Activated CD4-positive, alpha-beta T cell treated with anti-CD3 and anti-CD28 coated beads, Interleukin-2, amount 10 ng/mL, durations not matched to agents 24 days and 14 days (primary cell): ENCODE data around the gene IQCE. TPM values are rescaled to one million over a fixed set of nuclear protein-coding genes. Genes with fewer than 3 reads are reported as not detected.

Experiments used
- DNase-seq: peaks from one replicate; pipeline ENCODE4 v3.0.0; 2022
- H3K27ac Mint-ChIP-seq: one replicate; pipeline ENCODE4 v1.8.0; 2022; ENCODE audit warnings: mild to moderate bottlenecking, mixed read lengths
- H3K27me3 Mint-ChIP-seq: one replicate; pipeline ENCODE4 v1.8.0; 2022; ENCODE audit warnings: mixed read lengths
- H3K36me3 Mint-ChIP-seq: one replicate; pipeline ENCODE4 v1.8.0; 2022; ENCODE audit warnings: low read depth, mild to moderate bottlenecking, mixed read lengths
- H3K4me1 Mint-ChIP-seq: one replicate; pipeline ENCODE4 v1.8.0; 2021; ENCODE audit warnings: mixed read lengths
- H3K4me3 Mint-ChIP-seq: one replicate; pipeline ENCODE4 v1.8.0; 2022; ENCODE audit warnings: mild to moderate bottlenecking, moderate library complexity, mixed read lengths
- H3K9me3 Mint-ChIP-seq: one replicate; pipeline ENCODE4 v1.8.0; 2021; ENCODE audit warnings: mixed read lengths
- intact Hi-C: fragments of 100-400 bp; cut with micrococcal nuclease; formaldehyde crosslinking; loops from one replicate; pipeline ENCODE4 v1.15.1; 2023
- total RNA-seq: library from RNA; stranded (reverse); gene quantifications from 2 replicates; pipeline ENCODE4 v1.2.3, GENCODE V29; 2022

Gene IQCE
- total RNA-seq, 1 donor from 2014 or later: 12.3 TPM

DNA sequence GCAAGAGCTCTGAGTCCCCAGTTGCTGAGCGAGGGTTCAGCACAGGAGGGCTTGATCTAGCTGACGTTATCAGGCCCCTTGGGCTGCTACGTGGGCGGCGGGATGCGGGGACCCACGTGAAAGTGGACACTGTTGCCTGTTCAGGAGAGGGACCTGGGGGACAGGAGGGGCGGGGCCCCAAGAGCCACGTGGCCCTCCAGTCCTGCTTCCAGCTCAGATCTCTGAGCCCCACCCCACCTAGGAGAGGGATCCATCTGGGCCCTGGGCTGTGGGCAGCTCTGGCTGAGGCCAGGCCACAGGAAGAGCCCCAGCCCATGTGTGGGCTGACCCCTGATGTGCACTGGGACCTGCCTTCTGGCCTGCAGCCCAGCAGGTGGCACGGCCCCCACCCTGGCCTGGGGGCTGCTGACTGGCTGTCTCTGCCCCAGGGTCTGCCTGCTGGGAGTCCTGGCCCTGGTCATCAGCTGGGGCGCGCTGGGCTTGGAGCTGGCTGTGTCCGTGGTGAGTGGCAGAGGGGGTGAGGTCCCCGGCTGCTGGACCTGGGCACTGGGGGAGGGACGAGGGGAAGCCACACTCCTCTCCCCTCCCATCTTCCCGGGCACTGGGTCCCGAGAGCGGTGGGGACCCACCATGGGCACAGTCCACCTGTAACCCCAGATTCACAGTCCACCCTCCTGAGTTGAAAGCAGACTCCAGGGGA is 90.5 kb downstream of the IQCE start:
- no peak overlapping the region for H3K27ac Mint-ChIP-seq
- no peaks in the 10 kb centered on the region for H3K36me3 Mint-ChIP-seq
- peaks cover 13% of the 10 kb centered on the region for H3K4me1 Mint-ChIP-seq
- H3K27me3 Mint-ChIP-seq: no peaks in the 10 kb centered on the region
- H3K9me3 Mint-ChIP-seq: no peaks in the 10 kb centered on the region
- DNase-seq: no peak
- H3K4me3 Mint-ChIP-seq: no peak overlapping the region
- intact Hi-C loops: no loop called here

DNA sequence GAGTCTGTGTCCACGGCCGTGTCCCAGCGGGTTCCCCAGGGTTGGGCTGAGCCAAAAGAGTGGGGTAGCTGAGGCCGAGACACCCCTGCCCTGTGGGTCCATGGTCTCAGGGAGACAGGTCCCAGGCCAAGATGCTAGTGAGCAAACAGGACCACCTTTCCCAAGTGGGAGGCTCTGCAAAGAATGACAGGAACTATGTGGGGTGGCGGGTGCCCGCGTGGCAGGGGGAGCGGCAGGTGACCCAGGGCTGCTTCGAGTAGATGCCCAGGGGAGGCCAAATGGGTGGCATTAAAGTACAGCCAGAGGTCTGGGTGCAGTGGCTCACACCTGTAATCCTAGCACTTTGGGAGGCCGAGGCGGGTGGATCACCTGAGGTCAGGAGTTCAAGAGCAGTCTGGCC is 91.2 kb downstream of the IQCE start:
- intact Hi-C loops: no loop called here
- Mint-ChIP-seq H3K36me3 (no peaks in the 10 kb centered on the region), H3K27me3 (no peaks in the 10 kb centered on the region), H3K4me3 (no peak overlapping the region), H3K9me3 (no peaks in the 10 kb centered on the region), H3K4me1 (peaks cover 8% of the 10 kb centered on the region), H3K27ac (no peak overlapping the region)
- DNase-seq: no peak

- Mint-ChIP-seq H3K36me3 (no peaks in the 10 kb centered on the region), H3K4me1 (peaks cover 3% of the 10 kb centered on the region), H3K9me3 (no peaks in the 10 kb centered on the region), H3K27ac (no peak overlapping the region), H3K27me3 (no peaks in the 10 kb centered on the region), H3K4me3 (no peak overlapping the region)
- intact Hi-C loops: no loop called here
- DNase-seq: no peak
These were observed 91.7 kb downstream of the IQCE start for GRCh38 chr7:2650451-2650850.

DNA sequence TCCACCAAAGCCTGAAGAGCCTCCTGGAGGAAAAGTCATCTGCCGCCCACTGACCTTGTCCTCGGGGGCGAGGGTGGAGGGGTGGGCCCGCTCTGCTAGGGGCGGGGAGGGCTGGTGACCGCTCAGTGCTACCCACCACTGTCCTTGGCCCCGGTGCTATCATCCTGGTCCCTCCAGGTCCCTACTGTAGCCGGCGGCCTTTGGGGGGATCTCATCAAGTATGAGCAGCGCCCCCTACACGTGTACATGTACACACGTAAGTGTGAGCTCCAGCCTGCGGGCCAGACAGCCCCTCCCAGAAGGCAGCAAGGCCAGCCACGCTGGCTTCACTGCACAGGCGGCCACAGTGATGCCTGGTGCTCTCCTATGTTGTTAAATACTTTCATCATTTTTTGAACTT is 92.6 kb downstream of the IQCE start:
- intact Hi-C loops: no loop called here
- no peak for DNase-seq
- no peak overlapping the region for H3K4me3 Mint-ChIP-seq

DNA sequence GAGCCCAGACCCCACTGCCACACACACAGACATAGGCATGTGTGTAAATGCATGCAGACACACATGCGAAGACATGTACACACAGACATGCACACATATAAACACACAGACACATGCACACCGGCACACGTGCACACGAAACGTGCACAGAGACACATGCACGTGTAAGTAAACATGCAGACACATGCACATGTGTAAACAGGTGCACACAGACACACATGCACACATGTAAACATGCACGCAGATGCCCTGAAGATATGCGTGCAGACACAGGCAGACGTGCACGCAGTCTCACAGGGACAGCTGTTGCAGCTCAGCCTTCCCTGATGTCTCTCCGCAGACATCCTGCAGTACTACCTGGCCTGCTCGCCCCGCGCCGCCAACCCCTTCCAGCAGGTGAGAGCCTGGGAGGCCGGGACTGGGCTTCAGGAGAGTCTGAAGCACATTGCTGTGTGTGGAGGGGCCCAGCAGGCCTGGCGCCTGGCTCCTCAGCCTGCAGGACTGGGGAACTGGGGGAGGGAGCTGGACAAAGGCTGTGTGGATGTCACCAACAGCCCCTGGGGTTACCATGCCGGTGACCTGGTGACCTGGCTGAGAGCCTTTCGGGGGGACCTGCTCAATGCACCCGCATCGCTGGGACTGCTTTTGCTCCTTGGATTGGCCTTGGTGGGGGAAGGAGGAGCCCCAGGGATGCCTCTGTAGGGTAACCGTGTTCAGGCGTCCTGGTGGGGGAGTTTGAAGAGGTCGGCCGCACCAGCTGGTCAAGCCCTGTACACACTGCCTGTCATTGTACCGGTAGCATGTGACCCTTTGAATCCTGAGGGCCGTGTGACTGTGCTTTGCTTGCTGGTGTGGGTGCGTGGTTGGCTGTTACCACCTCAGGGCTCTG is 93.3 kb downstream of the IQCE start:
- H3K36me3 Mint-ChIP-seq: no peaks in the 10 kb centered on the region
- intact Hi-C loops: no loop called here

More for the DNA sequence above, 92.6 kb downstream of the IQCE start:
- Mint-ChIP-seq H3K36me3 (no peaks in the 10 kb centered on the region), H3K4me1 (no peaks in the 10 kb centered on the region), H3K9me3 (no peaks in the 10 kb centered on the region), H3K27ac (no peak overlapping the region), H3K27me3 (no peaks in the 10 kb centered on the region)

DNA sequence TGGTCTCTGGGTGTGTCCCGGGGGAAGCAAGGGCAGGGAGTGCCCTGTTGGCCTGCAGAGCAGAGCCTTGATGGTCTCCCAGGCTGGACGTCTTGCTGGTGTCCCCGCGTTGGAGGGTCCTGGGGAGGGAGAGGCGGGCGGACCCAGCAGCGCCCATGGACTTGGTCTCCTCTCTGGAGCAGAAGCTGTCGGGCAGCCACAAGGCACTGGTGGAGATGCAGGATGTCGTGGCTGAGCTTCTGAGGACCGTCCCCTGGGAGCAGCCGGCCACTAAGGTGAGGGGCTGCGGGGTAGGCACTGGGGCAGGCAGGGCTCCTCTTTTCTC is 93.9 kb downstream of the IQCE start:
- no peaks in the 10 kb centered on the region for H3K9me3 Mint-ChIP-seq
- intact Hi-C loops: no loop called here

More for the DNA sequence above, 93.3 kb downstream of the IQCE start:
- H3K27me3 Mint-ChIP-seq: no peaks in the 10 kb centered on the region
- H3K27ac Mint-ChIP-seq: no peak overlapping the region
- no peak overlapping the region for H3K4me3 Mint-ChIP-seq
- H3K4me1 Mint-ChIP-seq: no peaks in the 10 kb centered on the region
- no peaks in the 10 kb centered on the region for H3K9me3 Mint-ChIP-seq
- DNase-seq: no peak

GRCh38 chr7:2654059-2654458 is 95.3 kb downstream of the IQCE start:
- Mint-ChIP-seq H3K36me3 (no peaks in the 10 kb centered on the region), H3K4me3 (no peak overlapping the region), H3K9me3 (no peaks in the 10 kb centered on the region), H3K4me1 (no peaks in the 10 kb centered on the region), H3K27ac (no peak overlapping the region), H3K27me3 (no peaks in the 10 kb centered on the region)
- no peak for DNase-seq
- intact Hi-C loops: no loop called here

More for the DNA sequence above, 93.9 kb downstream of the IQCE start:
- DNase-seq: no peak
- no peak overlapping the region for H3K27ac Mint-ChIP-seq
- no peaks in the 10 kb centered on the region for H3K4me1 Mint-ChIP-seq
- H3K27me3 Mint-ChIP-seq: no peaks in the 10 kb centered on the region
- H3K36me3 Mint-ChIP-seq: no peaks in the 10 kb centered on the region
- H3K4me3 Mint-ChIP-seq: no peak overlapping the region

GRCh38 chr7:2655870-2656614 is 97.3 kb downstream of the IQCE start:
- Mint-ChIP-seq H3K27me3 (no peaks in the 10 kb centered on the region), H3K36me3 (no peaks in the 10 kb centered on the region), H3K4me1 (no peaks in the 10 kb centered on the region), H3K4me3 (no peak overlapping the region), H3K9me3 (no peaks in the 10 kb centered on the region), H3K27ac (no peak overlapping the region)
- no peak for DNase-seq
- intact Hi-C loops: no loop called here

DNA sequence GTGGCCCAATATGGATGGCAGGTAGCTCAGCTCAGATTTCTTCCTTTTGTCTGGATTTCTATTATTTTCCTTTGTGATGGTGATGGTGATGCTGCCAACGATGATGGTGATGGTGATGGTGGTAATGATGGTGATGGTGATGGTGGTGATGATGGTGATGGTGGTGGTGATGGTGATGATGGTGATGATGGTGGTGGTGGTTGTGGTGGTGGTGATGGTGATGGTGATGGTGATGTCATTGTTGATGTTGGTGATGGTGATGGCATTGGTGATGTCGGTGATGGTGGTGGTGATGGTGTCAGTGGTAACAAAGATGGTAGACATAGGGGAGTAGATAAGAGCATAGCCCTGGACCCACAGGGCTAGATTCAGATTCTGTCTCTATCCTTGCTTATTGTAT is 98.4 kb downstream of the IQCE start:
- H3K27me3 Mint-ChIP-seq: no peaks in the 10 kb centered on the region
- no peak for DNase-seq
- H3K27ac Mint-ChIP-seq: no peak overlapping the region
- no peaks in the 10 kb centered on the region for H3K4me1 Mint-ChIP-seq
- no peaks in the 10 kb centered on the region for H3K36me3 Mint-ChIP-seq
- intact Hi-C loops: no loop called here
- H3K9me3 Mint-ChIP-seq: no peaks in the 10 kb centered on the region
- no peak overlapping the region for H3K4me3 Mint-ChIP-seq

DNA sequence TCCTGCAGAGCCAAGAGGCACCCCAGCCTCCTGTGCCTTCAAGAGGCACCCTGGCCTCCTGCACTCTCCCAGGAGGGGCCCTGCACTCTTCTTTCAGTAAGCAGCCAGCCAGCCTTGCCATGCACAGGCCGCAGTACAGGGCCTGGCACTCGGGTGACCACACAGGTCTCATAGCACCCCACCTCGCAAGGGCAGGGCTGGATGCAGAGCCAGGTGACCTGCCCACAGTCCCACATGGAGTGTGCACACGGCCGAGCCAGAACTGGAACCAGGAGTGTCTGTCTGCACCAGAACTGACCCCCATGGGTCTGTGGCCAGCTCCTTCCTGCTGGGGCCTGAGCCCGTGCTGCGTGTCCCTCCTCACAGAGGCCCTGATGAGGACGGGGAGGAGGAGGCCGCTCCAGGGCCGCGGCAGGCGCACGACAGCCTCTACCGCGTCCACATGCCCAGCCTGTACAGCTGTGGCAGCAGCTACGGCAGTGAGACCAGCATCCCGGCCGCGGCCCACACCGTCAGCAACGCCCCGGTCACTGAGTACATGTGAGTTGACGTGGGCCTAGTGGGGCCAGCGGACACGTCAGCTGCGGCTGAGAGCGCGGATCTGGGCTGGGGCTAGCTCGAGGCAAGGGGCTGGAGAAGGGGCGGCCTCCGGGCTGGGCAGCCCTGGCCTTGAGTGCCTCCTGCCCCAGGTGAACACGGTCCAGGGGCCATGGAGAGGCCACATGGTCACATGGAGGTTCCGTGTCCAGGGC is 99.3 kb downstream of the IQCE start:
- Mint-ChIP-seq H3K27ac (no peak overlapping the region), H3K27me3 (no peaks in the 10 kb centered on the region), H3K4me3 (no peak overlapping the region), H3K9me3 (no peaks in the 10 kb centered on the region), H3K4me1 (no peaks in the 10 kb centered on the region), H3K36me3 (no peaks in the 10 kb centered on the region)
- DNase-seq: no peak
- intact Hi-C loops: no loop called here

- intact Hi-C loops: no loop called here
- H3K4me1 Mint-ChIP-seq: no peaks in the 10 kb centered on the region
- H3K9me3 Mint-ChIP-seq: no peaks in the 10 kb centered on the region
- H3K4me3 Mint-ChIP-seq: no peak overlapping the region
- no peak overlapping the region for H3K27ac Mint-ChIP-seq
- no peaks in the 10 kb centered on the region for H3K36me3 Mint-ChIP-seq
- no peaks in the 10 kb centered on the region for H3K27me3 Mint-ChIP-seq
- no peak for DNase-seq
These were observed 100.2 kb downstream of the IQCE start for GRCh38 chr7:2658941-2659340.

DNA sequence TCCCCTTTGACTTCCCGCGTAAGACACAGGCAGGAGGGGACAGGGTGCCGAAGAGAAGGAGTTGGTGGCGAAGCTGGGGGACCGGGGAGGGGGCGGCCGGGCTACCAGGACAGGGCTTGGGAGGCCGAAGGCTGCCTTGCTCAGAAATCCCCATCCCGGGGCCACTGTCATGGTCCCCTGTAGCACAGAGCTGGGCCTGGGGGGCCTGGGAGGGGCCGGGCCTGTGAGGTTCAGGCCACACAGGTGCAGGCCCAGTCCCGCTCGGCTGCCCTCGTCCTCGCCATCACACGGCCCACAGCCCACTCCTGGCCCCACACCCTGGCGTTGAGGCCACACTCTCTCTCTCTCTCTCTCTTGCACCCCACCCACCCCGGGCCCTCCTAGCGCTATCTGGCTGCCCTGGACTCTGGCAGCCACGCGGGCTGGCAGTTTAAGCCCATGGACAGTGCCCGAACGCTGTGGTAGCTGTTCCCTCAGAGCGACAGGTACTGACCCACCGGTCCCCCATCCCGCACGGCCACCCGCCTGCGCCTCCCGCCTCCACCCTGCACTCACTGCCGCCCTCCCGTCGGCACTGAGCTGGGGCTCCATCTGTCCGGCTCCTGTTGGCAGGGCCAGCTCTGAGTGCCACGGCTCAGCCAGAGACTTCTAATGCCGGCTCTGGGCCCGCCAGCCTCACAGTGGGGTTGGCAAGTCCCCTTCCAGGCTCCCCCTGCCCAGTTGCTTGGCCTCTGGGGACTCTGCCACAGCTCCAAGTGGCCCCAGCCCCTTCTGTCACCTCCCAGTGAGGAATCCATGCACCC is 101.0 kb downstream of the IQCE start:
- Mint-ChIP-seq H3K9me3 (no peaks in the 10 kb centered on the region), H3K27ac (no peak overlapping the region), H3K4me3 (no peak overlapping the region), H3K36me3 (no peaks in the 10 kb centered on the region), H3K4me1 (no peaks in the 10 kb centered on the region), H3K27me3 (no peaks in the 10 kb centered on the region)
- no peak for DNase-seq
- intact Hi-C loops: no loop called here
